K562 (cell line): ENCODE measurements around the gene CRK. TPM values are rescaled to one million over a fixed set of nuclear protein-coding genes. Genes with fewer than 3 reads are reported as not detected.

ENCODE experiments used
- ATAC-seq: fragments of 200-7000 bp; cut with Tn5 transposase; 3 replicates; pipeline ENCODE4 v1.9.1; 2020; ENCODE audit warnings: moderate library complexity
- BruUV-seq: library from RNA; stranded (reverse); fragments of 400-500 nt; replicated peaks from 2 replicates; lab custom pipeline; 2021; lab: Mats Ljungman, UMichigan
- CTCF ChIA-PET: fragments of 300-600 bp; formaldehyde crosslinking; extraction: SDS; loops from one replicate; lab custom pipeline; 2021; ENCODE audit warnings: low intra/inter-chr PET ratio; lab: Yijun Ruan, JAX
- POLR2A ChIA-PET: fragments of 300-600, 350-650 bp; sonication (Branson Sonifier 250); formaldehyde crosslinking; extraction: SDS; loops from one replicate; lab custom pipeline; 2021; ENCODE audit warnings: antibody characterized with exemption, inconsistent platforms; lab: Yijun Ruan, JAX
- DNase-seq, 4 experiments: peaks; one replicate each; pipeline versions ENCODE4 v3.0.0 to v3.0.0-alpha.2; 2011 to 2018; ENCODE audit warnings: low spot score in 3 of 4, mixed read lengths in 3 of 4; ENCODE audit errors: extremely low read depth in 1 of 4
- FAIRE-seq: peaks from 2 replicates; lab custom pipeline; 2011; peaks lifted over from hg19 to GRCh38; lab: Jason Lieb, UNC
- H2AFZ ChIP-seq: 2 replicates; pipeline ENCODE4 v1.6.0; 2011; ENCODE audit warnings: low read depth, low read length, control low read depth, inconsistent platforms
- H3K27ac ChIP-seq: fragments of 200-600 bp; 3 replicates; pipeline ENCODE4 v1.8.0; 2011; ENCODE audit warnings: low read depth, mild to moderate bottlenecking, control low read depth, inconsistent platforms, low read length, moderate library complexity, mixed read lengths; ENCODE audit errors: extremely low read depth
- H3K27me3 ChIP-seq, 2 experiments: fragments of 300-600 bp in 1 of 2; 2 replicates in 1 of 2; 3 replicates in 1 of 2; pipeline versions ENCODE4 v1.6.0 to v1.8.0; 2011; ENCODE audit warnings: inconsistent platforms in 2 of 2, low read length in 2 of 2, mild to moderate bottlenecking in 1 of 2, mixed read lengths in 1 of 2, moderate library complexity in 1 of 2; ENCODE audit not compliant: control insufficient read depth in 2 of 2, insufficient read depth in 2 of 2
- H3K36me3 ChIP-seq: fragments of 300-600 bp; 3 replicates; pipeline ENCODE4 v1.8.0; 2011; ENCODE audit warnings: mild to moderate bottlenecking, low read length, inconsistent platforms; ENCODE audit not compliant: control insufficient read depth, insufficient read depth
- H3K4me1 ChIP-seq, 2 experiments: fragments of 200-600 bp in 1 of 2; replicated peaks in 1 of 2; 2 replicates in 1 of 2; 3 replicates in 1 of 2; pipeline versions ENCODE4 v1.5.1 to v1.8.0; 2011; ENCODE audit warnings: inconsistent platforms in 2 of 2, low read length in 2 of 2, mild to moderate bottlenecking in 1 of 2, mixed read lengths in 1 of 2, moderate library complexity in 1 of 2; ENCODE audit not compliant: control insufficient read depth in 2 of 2, insufficient read depth in 2 of 2
- H3K4me2 ChIP-seq: 2 replicates; pipeline ENCODE4 v1.6.1; 2011; ENCODE audit warnings: low read length, control low read depth, inconsistent platforms, mixed read lengths; ENCODE audit not compliant: insufficient read depth
- H3K4me3 ChIP-seq: fragments of 200-600 bp; sonication (generic), shearing (Covaris generic); 2 replicates; pipeline ENCODE4 v1.5.1; 2016; ENCODE audit warnings: control low read depth, inconsistent platforms
- H3K79me2 ChIP-seq: fragments of 200-600 bp; 3 replicates; pipeline ENCODE4 v1.8.0; 2011; ENCODE audit warnings: low read length, inconsistent platforms; ENCODE audit not compliant: control insufficient read depth, insufficient read depth
- H3K9ac ChIP-seq, 2 experiments: 2 replicates each; pipeline versions ENCODE4 v1.6.0 to v1.6.1; 2011; ENCODE audit warnings: low read depth in 2 of 2, low read length in 2 of 2, control low read depth in 1 of 2, inconsistent platforms in 1 of 2, mild to moderate bottlenecking in 1 of 2, mixed read lengths in 1 of 2; ENCODE audit not compliant: insufficient read depth in 1 of 2
- H3K9me1 ChIP-seq: one replicate; pipeline ENCODE4 v1.6.0; 2011; ENCODE audit warnings: inconsistent platforms, mild to moderate bottlenecking, low read length, moderate library complexity; ENCODE audit not compliant: control insufficient read depth, insufficient read depth
- H3K9me3 ChIP-seq: replicated peaks from 2 replicates; pipeline ENCODE4 v1.5.1; 2011; ENCODE audit warnings: low read depth, low read length, inconsistent platforms; ENCODE audit not compliant: control insufficient read depth, insufficient read depth
- H4K20me1 ChIP-seq: replicated peaks from 2 replicates; pipeline ENCODE4 v1.6.1; 2011; ENCODE audit warnings: low read length, inconsistent platforms, mixed read lengths; ENCODE audit not compliant: control insufficient read depth, insufficient read depth
- CEBPB ChIP-seq: fragments of 450-650 bp; IDR thresholded peaks from 2 replicates; pipeline ENCODE4 v1.6.1; 2016; ENCODE audit warnings: missing genetic modification characterization, missing compliant biosample characterization
- CEBPG ChIP-seq, 3 experiments: fragments of 200-800 bp in 1 of 3; sonication (Bioruptor generic) in 1 of 3; sonication (generic) in 1 of 3; formaldehyde crosslinking in 1 of 3; IDR thresholded peaks in 2 of 3; conservative IDR thresholded peaks in 1 of 3; 2 replicates each; pipeline versions ENCODE4 v1.6.1 to v1.8.0; 2016 to 2022; ENCODE audit warnings: missing compliant biosample characterization in 2 of 3, missing genetic modification characterization in 2 of 3, mild to moderate bottlenecking in 1 of 3, missing genetic modification reagents in 1 of 3
- FOXA1 ChIP-seq: fragments of 450-650 bp; IDR thresholded peaks from 2 replicates; pipeline ENCODE4 v1.6.1; 2016; ENCODE audit warnings: mild to moderate bottlenecking, borderline replicate concordance
- GATA2 ChIP-seq: sonication (generic); formaldehyde crosslinking; IDR thresholded peaks from 2 replicates; pipeline ENCODE4 v1.4.0; 2020; ENCODE audit warnings: mild to moderate bottlenecking, missing genetic modification reagents
- MEF2D ChIP-seq: conservative IDR thresholded peaks from 2 replicates; pipeline ENCODE4 v1.6.1; 2016; ENCODE audit warnings: low read depth, missing genetic modification characterization, missing compliant biosample characterization
- NR2C1 ChIP-seq, 2 experiments: fragments of 450-650 bp; IDR thresholded peaks; 2 replicates each; pipeline ENCODE4 v1.6.1; 2017; ENCODE audit warnings: mild to moderate bottlenecking in 2 of 2, antibody characterized with exemption in 1 of 2, inconsistent platforms in 1 of 2, missing compliant biosample characterization in 1 of 2, missing genetic modification characterization in 1 of 2
- NR2C2 ChIP-seq, 2 experiments: fragments of 200-800 bp in 1 of 2; sonication (Bioruptor generic) in 1 of 2; sonication (generic) in 1 of 2; formaldehyde crosslinking in 1 of 2; IDR thresholded peaks; 2 replicates each; pipeline versions ENCODE4 v1.6.1 to v1.8.0; 2016 to 2022; ENCODE audit warnings: mild to moderate bottlenecking in 1 of 2, missing compliant biosample characterization in 1 of 2, missing genetic modification characterization in 1 of 2, missing genetic modification reagents in 1 of 2
- SNRNP70 ChIP-seq: fragments of 200-400 bp; formaldehyde crosslinking; optimal IDR thresholded peaks from 2 replicates; pipeline ENCODE3; 2017; ENCODE audit warnings: low read depth, low read length
- TEAD4 ChIP-seq, 2 experiments: sonication (generic) in 1 of 2; formaldehyde crosslinking in 1 of 2; IDR thresholded peaks; 2 replicates each; pipeline versions ENCODE4 v1.6.1 to v1.8.0; 2012 to 2022; ENCODE audit warnings: borderline replicate concordance in 1 of 2, inconsistent platforms in 1 of 2, low read length in 1 of 2, mild to moderate bottlenecking in 1 of 2, missing genetic modification reagents in 1 of 2
- ZBED1 ChIP-seq: IDR thresholded peaks from 2 replicates; pipeline ENCODE4 v1.6.1; 2014
- ZBTB1 ChIP-seq: sonication (generic); formaldehyde crosslinking; IDR thresholded peaks from 2 replicates; pipeline ENCODE4 v1.8.1; 2023; ENCODE audit warnings: missing genetic modification reagents, low read depth, mild to moderate bottlenecking, borderline replicate concordance
- ZBTB33 ChIP-seq: sonication (generic); formaldehyde crosslinking; IDR thresholded peaks from 2 replicates; pipeline ENCODE4 v1.8.1; 2023; ENCODE audit warnings: mild to moderate bottlenecking, missing genetic modification reagents
- ZBTB7A ChIP-seq: IDR thresholded peaks from 2 replicates; pipeline ENCODE4 v1.6.1; 2011; ENCODE audit warnings: low read depth, mild to moderate bottlenecking, low read length, moderate library complexity, borderline replicate concordance; ENCODE audit not compliant: control insufficient read depth
- WGBS: fragments of 100-300 bp; shearing (Covaris generic); methylation state at CpG from one replicate; pipeline ENCODE4 v1.1.6; 2016; ENCODE audit warnings: low coverage, mixed read lengths; ENCODE audit not compliant: insufficient coverage; ENCODE audit errors: missing lambda C conversion rate; 5-methylcytosine and 5-hydroxymethylcytosine counted together
- in situ Hi-C: fragments of 300-500 bp; cut with MboI; formaldehyde crosslinking; loops from 4 replicates; pipeline ENCODE4 v1.15.0; 2018; ENCODE audit warnings: inconsistent platforms, mixed read lengths
- intact Hi-C: fragments of 100-400 bp; cut with micrococcal nuclease; formaldehyde crosslinking; loops from 2 replicates; pipeline ENCODE4 v1.14.2; 2022
- polyA plus RNA-seq, 8 experiments: library from polyadenylated mRNA; depleted of rRNA in 4 of 8; stranded (reverse) in 5 of 8; unstranded in 3 of 8; fragments of >200 nt; fragmentation: Nextera tagmentation in 2 of 8; fragmentation: Illumina TruSeq in 1 of 8; extraction: Ambion mirVana in 2 of 8; extraction: Trizol in 1 of 8; gene quantifications; 2 replicates each; pipeline versions ENCODE4 v1.2.1 to v1.2.3, GENCODE V29; 2011 to 2014; ENCODE audit warnings: inconsistent platforms in 1 of 8, missing spikeins in 1 of 8
- total RNA-seq, 7 experiments: library from RNA; depleted of rRNA in 6 of 7; stranded (reverse); fragments of >200 nt in 6 of 7; fragmentation: Illumina TruSeq in 2 of 7; extraction: Trizol in 2 of 7; gene quantifications; 2 replicates each; pipeline versions ENCODE4 v1.2.1 to v1.2.3, GENCODE V29; 2011 to 2021; ENCODE audit warnings: low replicate concordance in 1 of 7

The CRK gene
- total and polyA plus RNA-seq, 9 of the 15 experiments (the other 6 are each of a cell fraction or from before 2014, with no cell fraction given) = 13.1 to 40.2 (median 26.1) TPM

DNA sequence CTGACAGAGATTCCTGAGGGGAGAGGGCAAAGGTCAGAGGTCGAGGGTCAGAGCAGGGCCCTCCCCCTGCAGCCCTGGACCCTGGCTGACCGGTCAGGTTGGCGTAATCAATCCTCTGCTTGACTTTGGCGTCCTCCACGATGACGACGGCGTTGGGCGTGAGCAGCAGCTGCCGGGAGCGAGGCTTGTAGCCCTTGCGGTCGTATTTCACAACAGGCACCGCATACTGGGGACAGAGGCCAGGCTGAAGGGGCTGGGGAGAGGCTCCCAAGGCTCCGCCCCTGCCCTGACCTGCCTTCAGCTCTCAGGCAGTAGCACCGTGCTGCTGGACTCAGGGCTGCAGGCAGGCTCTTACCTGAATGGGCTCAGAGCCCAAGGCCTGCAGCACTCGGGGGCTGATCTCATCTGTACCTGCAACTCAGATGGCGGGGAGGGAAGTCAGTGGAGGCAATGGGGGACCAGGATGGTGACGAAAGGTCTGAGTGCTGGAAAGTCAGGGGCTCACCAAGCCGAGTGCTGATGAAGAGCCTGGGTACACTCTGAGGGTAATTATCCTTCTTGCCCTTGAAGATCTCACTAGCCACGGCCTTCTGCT, 12.0 kb upstream of the CRK start:
- H2AFZ ChIP-seq = no peak overlapping the region
- no peak for FAIRE-seq
- in situ Hi-C loops (no loop called here), intact Hi-C loops (no loop called here)
- ChIA-PET CTCF (no interaction called here), POLR2A (no interaction called here)
- DNase-seq = no peak
- H3K9me3 ChIP-seq = no peaks in the 10 kb centered on the region
- H3K4me1 ChIP-seq = peaks cover 3 to 21% of the 10 kb centered on the region in 2 experiments; a peak in 3 of 5 replicates
- H3K79me2 ChIP-seq = no peaks in the 10 kb centered on the region
- no TSS peak for BruUV-seq
- 0 out of 3 replicates have a peak, but pooled peaks have one; percentile 21 for ATAC-seq
- WGBS = 82% methylated on average over 16 of the region's 21 CpGs
- peak overlapping the region in 1 of 2 experiments; percentile 17; a peak in 1 of 4 replicates for H3K9ac ChIP-seq
- H3K27me3 ChIP-seq = no peaks in the 10 kb centered on the region
- no peaks in the 10 kb centered on the region for H4K20me1 ChIP-seq
- H3K4me3 ChIP-seq = no peak overlapping the region
- H3K4me2 ChIP-seq = no peak overlapping the region
- H3K9me1 ChIP-seq = no peaks in the 10 kb centered on the region
- no peak overlapping the region for H3K27ac ChIP-seq
- peak; percentile 31; the same call in 1 of the 2 replicates for TF ChIP-seq CEBPB (tag)
- TF ChIP-seq CEBPG (CRISPR knock-in tag; IDR thresholded peaks at IDR 0.05) = peak; percentile 24; the same call in 1 of the 2 replicates
- no peak for TF ChIP-seq CEBPG (tag; conservative IDR thresholded peaks at IDR 0.05 in 1 of 2, IDR thresholded peaks at IDR 0.05 in 1 of 2)
- TF ChIP-seq ZBTB33 = 0 out of 2 replicates have a peak, but pooled peaks have one; percentile 28
- TF ChIP-seq GATA2 (CRISPR knock-in tag) = no peak
- TF ChIP-seq MEF2D (tag) = no peak
- no peak for TF ChIP-seq SNRNP70
- TF ChIP-seq FOXA1 = no peak
- no peak for TF ChIP-seq ZBTB1 (CRISPR knock-in tag)
- no peak for TF ChIP-seq TEAD4 (IDR thresholded peaks at IDR 0.05; ENCODE audit: low read length)
- TF ChIP-seq TEAD4 (CRISPR knock-in tag; IDR thresholded peaks at IDR 0.05; ENCODE audit: borderline replicate concordance) = no peak
- TF ChIP-seq ZBED1 = no peak
- peak; percentile 95 for TF ChIP-seq NR2C2 (CRISPR knock-in tag; IDR thresholded peaks at IDR 0.05)
- TF ChIP-seq NR2C2 (tag; IDR thresholded peaks at IDR 0.05) = peak; percentile 87
- peak; percentile 94 for TF ChIP-seq NR2C1 (IDR thresholded peaks at IDR 0.05)
- peak; percentile 95 for TF ChIP-seq NR2C1 (tag; IDR thresholded peaks at IDR 0.05)
- TF ChIP-seq ZBTB7A = peak; percentile 20; the same call in 1 of the 2 replicates
- peaks cover 35% of the 10 kb centered on the region; the same call in 2 of the 3 replicates for H3K36me3 ChIP-seq
